HG02642 (cell line): ENCODE measurements around the gene EXOSC7.

Experiments
- ATAC-seq: cut with Tn5 transposase; IDR thresholded peaks from one replicate; pipeline ENCODE4 v1.9.1; 2021; ENCODE audit warnings: mild to moderate bottlenecking; ENCODE audit not compliant: unreplicated experiment, poor library complexity

The EXOSC7 gene

DNA sequence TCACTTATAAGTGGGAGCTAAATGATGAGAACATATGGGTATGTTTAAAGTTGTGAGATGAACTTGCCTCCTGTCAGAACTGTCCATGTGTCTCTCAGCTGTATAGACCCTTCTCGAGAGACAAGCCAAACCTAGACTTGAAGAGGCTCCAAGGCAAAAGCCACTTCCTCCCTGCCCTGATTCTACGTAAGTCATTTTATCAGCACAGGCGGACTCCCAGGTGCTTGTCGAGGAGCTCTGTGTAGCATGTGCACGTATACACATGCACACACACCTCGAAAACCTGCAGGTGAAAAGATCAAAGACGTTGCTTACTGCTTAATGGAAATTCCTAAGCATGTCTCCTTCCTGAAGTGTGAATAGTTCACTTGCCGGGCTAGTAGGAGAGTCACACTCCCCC is 44.5 kb downstream of the EXOSC7 start:
- no peak for ATAC-seq

DNA sequence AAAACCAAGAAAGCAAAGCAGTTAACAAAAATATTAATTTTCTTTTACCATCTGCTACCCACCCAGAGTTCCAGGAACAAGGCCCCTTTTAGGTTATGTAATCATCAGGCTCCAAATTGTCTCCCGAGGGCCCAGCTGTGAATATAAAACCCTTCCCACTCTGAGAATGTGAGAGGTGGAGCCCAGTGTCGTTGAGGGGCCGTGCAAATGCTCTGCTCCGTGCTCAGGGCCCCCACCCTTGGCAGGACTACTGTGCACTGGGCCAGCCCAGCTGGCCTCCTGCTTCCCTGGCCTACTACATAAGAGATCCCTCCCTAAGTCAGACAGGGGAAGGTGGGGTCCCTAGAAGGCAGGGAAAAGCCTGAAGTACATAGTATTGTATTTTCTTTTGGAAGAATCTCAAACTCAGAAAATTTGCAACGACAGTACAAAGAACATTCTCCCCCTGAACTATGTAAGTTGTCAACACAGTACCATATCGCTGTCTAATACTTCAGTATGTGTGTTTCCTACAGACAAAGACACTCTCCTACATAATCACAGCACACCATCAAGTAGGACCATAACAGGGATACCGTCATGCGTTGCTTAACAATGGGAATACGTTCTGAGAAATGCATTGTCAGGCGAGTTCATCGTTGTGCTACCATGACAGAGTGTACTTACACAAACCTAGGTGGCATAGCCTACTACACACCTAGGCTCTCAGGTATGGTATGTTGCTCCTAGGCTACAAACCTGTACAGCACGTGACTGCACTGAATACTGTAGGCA is 45.7 kb downstream of the EXOSC7 start:
- ATAC-seq, result no peak

GRCh38 chr3:45023675-45024074 is 47.6 kb downstream of the EXOSC7 start:
- ATAC-seq, result no peak

DNA sequence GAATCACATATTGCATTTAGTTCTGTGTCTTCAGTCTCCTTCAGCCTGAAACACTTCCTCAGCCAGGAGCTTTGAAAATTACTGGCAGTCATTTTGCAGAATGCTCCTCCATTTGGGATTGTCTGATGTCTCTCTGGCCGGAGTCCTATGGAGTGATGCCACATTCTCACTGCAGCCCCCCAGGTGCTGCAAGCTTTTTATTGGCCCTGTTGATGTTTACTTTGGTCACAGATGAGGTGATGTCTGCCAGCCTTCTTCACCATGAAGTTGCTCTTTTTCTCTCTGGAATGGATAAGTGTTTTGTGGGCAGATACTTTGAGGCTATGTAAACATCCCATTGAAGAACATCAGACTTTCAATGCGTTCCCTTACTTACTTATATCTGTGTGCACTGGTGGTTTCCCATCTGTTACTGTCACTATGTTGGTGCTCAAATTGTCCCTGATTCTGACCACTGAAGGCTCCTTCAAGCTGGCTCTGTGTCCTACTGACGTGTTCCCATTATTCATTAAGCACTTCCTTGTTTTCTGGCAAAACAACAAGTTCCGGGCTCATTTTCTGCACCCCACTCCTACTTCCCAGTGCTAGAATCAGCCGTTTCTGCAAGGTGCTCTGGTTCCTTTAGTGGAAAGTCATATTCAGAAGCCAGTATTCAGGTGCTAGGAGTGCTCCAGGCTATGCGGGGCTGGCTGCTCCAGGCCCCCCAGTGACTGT is 48.7 kb downstream of the EXOSC7 start:
- no peak for ATAC-seq

DNA sequence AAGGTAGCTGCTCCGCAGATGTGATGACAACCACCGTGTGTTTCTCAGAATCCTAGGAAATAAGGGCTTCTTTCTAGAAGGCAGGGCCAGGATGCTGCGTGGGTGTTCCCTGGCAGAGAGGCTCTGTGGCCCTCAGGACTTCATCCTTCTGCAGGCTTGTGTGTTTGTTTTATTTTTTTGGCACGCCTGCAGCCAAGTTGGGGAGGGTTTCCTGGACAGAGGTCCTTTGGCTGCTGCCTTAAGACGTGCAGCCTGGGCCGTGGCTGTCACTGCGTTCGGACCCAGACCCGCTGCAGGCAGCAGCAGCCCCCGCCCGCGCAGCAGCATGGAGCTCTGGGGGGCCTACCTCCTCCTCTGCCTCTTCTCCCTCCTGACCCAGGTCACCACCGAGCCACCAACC is 50.0 kb downstream of the EXOSC7 start, which contains the start of gene CLEC3B:
Gene CLEC3B, plus strand, starts transcription at position 266 of the 400 bp plus-strand sequence. Its CDS starts 60 bp downstream, at position 326.
- no peak for ATAC-seq

GRCh38 chr3:45026957-45027356 is 50.9 kb downstream of the EXOSC7 start:
- ATAC-seq, result no peak

DNA sequence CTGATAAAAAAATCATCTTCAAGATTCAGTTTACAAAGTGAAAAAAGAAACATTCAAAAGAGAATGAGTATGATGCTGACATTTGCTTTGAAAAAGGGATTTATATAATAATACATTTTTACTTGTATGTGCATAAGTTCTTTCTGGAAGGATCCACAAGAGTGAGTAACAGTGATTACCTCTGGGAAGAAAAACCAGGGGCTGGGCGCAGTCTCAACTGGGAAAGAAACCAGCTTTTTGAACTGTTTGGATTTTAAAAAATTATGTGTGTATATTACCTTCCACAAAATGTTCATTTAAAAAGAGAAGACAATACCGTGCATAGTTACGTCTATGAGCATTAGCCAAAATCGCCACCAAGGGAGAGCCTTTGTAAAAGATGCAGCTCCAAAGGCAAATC is 51.4 kb downstream of the EXOSC7 start:
- no peak for ATAC-seq

DNA sequence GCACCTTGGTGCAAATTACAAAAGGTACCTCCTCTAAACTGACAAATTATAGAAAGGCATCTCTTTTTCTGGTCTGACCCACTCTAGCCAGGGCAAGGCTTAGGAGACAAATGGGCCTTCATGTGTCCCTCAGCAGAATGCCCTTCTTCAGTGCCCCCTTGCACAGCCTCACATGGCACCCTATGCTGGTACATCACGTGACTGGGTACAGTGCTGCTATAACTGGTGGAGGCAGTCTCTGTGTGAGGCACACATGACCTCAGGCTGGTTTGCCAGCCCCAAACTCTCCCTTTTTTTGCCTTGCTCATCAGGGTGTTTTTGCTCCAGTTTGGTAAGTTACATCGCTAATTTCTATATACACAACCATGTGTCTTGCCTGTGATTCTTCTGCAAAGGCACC is 53.2 kb downstream of the EXOSC7 start:
- no peak for ATAC-seq

DNA sequence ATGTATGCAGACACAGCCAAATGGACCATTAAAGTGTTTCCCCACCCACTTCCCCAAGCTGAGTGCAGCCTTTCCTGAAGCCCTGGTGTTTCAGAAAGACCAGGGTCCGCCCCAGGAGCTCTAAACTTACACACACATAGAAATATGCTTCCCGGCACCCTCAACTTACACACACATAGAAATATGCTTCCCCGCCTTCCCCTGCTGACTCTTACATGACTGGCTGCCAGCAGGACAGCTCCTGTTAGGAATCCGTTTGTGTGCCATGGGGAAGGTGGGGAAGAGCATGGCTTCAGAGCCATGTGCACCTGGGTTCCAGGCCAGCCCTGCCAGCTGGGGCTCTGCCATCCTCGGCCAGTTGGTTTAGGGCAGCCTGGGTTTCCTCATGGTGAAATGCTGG is 53.6 kb downstream of the EXOSC7 start:
- no peak for ATAC-seq

- no peak for ATAC-seq
Observed at GRCh38 chr3:45031531-45031930, 55.5 kb downstream of the EXOSC7 start.

DNA sequence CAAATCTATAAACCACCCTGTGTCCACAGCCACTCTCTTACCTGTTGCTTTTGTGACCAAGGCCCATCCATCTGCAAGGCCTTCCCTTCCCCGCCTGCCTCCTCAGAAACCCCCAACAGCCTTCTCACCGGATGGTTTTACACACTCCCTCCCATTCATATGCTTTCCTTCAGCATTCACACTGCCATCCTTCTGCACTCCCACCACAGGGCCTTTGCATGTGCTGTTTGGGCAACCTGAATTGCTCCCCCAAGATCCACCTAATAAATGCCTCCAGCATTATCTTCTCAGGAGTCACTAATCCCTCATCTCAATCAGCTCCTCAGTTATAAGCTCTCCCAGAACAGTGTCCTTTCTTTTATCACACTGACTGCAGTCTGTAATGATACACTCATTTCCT is 56.1 kb downstream of the EXOSC7 start:
- ATAC-seq, result no peak

GRCh38 chr3:45033791-45034190 is 57.7 kb downstream of the EXOSC7 start:
- no peak for ATAC-seq

GRCh38 chr3:45034612-45035252 is 58.7 kb downstream of the EXOSC7 start:
- ATAC-seq, result peak; percentile 35

DNA sequence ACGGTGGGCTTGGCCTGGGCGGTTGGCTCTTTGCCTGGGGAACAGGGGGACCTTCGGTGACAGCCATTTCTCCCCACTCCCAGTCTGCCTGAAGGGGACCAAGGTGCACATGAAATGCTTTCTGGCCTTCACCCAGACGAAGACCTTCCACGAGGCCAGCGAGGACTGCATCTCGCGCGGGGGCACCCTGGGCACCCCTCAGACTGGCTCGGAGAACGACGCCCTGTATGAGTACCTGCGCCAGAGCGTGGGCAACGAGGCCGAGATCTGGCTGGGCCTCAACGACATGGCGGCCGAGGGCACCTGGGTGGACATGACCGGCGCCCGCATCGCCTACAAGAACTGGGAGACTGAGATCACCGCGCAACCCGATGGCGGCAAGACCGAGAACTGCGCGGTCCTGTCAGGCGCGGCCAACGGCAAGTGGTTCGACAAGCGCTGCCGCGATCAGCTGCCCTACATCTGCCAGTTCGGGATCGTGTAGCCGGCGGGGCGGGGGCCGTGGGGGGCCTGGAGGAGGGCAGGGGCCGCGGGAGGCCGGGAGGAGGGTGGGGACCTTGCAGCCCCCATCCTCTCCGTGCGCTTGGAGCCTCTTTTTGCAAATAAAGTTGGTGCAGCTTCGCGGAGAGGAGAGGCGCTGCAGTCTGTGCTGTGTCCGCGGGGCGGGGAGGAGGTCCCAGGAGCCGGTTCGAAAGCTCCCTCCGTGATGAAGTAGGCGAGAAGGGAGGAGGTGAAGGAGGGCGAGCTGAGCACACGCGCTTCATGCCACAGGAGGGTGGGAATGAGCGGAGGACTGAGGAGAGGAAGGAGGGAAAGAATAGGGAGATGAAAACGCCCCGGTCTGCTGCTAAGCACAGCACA is 59.6 kb downstream of the EXOSC7 start:
- no peak for ATAC-seq

- peak; percentile 80 for ATAC-seq
Observed at GRCh38 chr3:45037720-45038455, 61.8 kb downstream of the EXOSC7 start.

DNA sequence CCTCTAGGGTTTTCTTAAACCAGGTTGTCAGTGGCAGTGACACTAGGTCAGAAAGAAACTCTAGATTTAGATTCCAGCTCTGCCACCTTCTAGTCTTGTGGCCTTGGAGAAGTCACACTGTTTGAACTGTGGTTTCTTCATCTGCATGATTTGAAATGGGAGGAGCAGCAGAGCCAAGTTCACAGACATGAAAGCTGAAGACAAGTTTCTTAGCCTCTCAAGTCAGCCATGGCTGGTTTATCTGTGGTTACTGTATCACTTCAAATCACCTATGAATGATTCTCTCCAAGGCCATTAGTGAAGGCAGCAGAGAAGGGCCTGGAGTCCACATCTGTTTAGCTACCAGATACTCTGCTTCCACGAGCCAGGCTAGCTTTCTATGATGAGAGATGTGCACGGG is 65.6 kb downstream of the EXOSC7 start:
- ATAC-seq, result no peak

- ATAC-seq, result no peak
Observed at GRCh38 chr3:45042162-45042561, 66.1 kb downstream of the EXOSC7 start.

GRCh38 chr3:45043728-45044299 is 67.8 kb downstream of the EXOSC7 start:
- ATAC-seq, result no peak

DNA sequence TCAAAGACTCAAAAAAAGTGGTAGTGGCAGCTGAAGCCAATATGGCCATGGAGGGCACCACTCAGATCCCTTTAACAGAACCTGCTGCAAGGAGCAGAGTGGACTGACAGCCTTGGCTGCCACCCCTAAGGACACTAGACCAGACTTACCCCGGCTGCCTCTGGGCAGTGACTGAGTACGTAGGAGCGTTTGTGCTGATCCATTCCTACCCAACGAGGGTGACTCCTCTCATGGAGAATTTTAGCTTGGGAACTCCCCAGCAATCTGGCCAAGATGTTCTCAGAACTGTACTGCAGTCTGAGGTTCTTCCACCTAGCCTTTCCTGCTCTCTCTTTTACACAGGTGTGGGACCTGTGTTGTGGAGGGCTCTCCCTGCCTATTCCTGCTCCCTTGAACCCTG is 72.2 kb downstream of the EXOSC7 start:
- ATAC-seq, result no peak
